HCT116 (cell line): Measurements from ENCODE around the gene MAP3K9. TPM values are rescaled to one million over a fixed set of nuclear protein-coding genes. Genes with fewer than 3 reads are reported as not detected.

ENCODE experiments used
- ATAC-seq: fragments of 200-7000 bp; cut with Tn5 transposase; 2 replicates; pipeline ENCODE4 v1.9.1; 2020; ENCODE audit warnings: mild to moderate bottlenecking, moderate library complexity
- BruUV-seq: library from RNA; stranded (reverse); fragments of 400-500 nt; replicated peaks from 2 replicates; lab custom pipeline; 2021; lab: Mats Ljungman, UMichigan
- CTCF ChIA-PET: fragments of 300-600 bp; sonication (Branson Sonifier 250); formaldehyde crosslinking; loops from one replicate; lab custom pipeline; 2021; ENCODE audit warnings: antibody characterized with exemption; lab: Charles Lee
- POLR2A ChIA-PET: fragments of 300-600, 350-600 bp; sonication (Branson Sonifier 250); formaldehyde crosslinking; loops from one replicate; lab custom pipeline; 2021; ENCODE audit warnings: antibody characterized with exemption; lab: Charles Lee
- RAD21 ChIA-PET, 2 experiments: fragments of 300-600 bp; sonication (Branson Sonifier 250); formaldehyde crosslinking; loops; one replicate each; lab custom pipeline; 2023; ENCODE audit warnings: low total read pairs in 2 of 2; ENCODE audit not compliant: uncharacterized antibody in 2 of 2, unreplicated experiment in 2 of 2, low non-redundant PET in 1 of 2; lab: Charles Lee
- DNase-seq: peaks from one replicate; pipeline ENCODE4 v3.0.0-alpha.2; 2010; ENCODE audit warnings: low read depth, low spot score
- H2AFZ ChIP-seq: fragments of 200-600 bp; shearing (Covaris generic), sonication (generic); 2 replicates; pipeline ENCODE4 v1.6.1; 2017; ENCODE audit warnings: low read depth, mixed run types, mixed read lengths, antibody characterized with exemption, low read length; ENCODE audit not compliant: poor library complexity, severe bottlenecking
- H3K27ac ChIP-seq: 2 replicates; pipeline ENCODE4 v1.5.1; 2012; ENCODE audit warnings: low read depth, low read length
- H3K27me3 ChIP-seq: fragments of 200-600 bp; sonication (generic); 2 replicates; pipeline ENCODE4 v1.6.1; 2016; ENCODE audit warnings: mixed run types, low read length, mixed read lengths; ENCODE audit not compliant: insufficient read depth
- H3K36me3 ChIP-seq, 2 experiments: fragments of 200-500 bp in 1 of 2; fragments of 200-600 bp in 1 of 2; sonication (Bioruptor generic) in 1 of 2; sonication (generic) in 1 of 2; 2 replicates each; pipeline versions ENCODE4 v1.5.1 to v1.6.1; 2014 to 2016; ENCODE audit warnings: low read length in 2 of 2, inconsistent platforms in 1 of 2, mixed read lengths in 1 of 2, mixed run types in 1 of 2; ENCODE audit not compliant: insufficient read depth in 2 of 2, control insufficient read depth in 1 of 2
- H3K4me1 ChIP-seq, 2 experiments: fragments of 200-600 bp in 1 of 2; sonication (generic) in 1 of 2; 2 replicates each; pipeline versions ENCODE4 v1.5.1 to v1.6.1; 2012 to 2017; ENCODE audit warnings: low read length in 2 of 2, inconsistent platforms in 1 of 2, mild to moderate bottlenecking in 1 of 2, mixed read lengths in 1 of 2, mixed run types in 1 of 2, moderate library complexity in 1 of 2; ENCODE audit not compliant: insufficient read depth in 2 of 2, control insufficient read depth in 1 of 2
- H3K4me2 ChIP-seq: fragments of 200-600 bp; sonication (generic); 2 replicates; pipeline ENCODE4 v1.6.1; 2017; ENCODE audit warnings: mixed run types, low read length, mixed read lengths
- H3K4me3 ChIP-seq, 2 experiments: fragments of 200-600 bp in 1 of 2; sonication (generic) in 1 of 2; replicated peaks in 1 of 2; 2 replicates each; pipeline ENCODE4 v1.5.1; 2011 to 2016; ENCODE audit warnings: low read length in 2 of 2, control low read depth in 1 of 2, low read depth in 1 of 2, mild to moderate bottlenecking in 1 of 2, mixed read lengths in 1 of 2, mixed run types in 1 of 2
- H3K79me2 ChIP-seq: fragments of 200-600 bp; sonication (generic); 2 replicates; pipeline ENCODE4 v1.6.1; 2017; ENCODE audit warnings: mild to moderate bottlenecking, mixed run types, low read length, moderate library complexity, mixed read lengths; ENCODE audit not compliant: insufficient read depth
- H3K9ac ChIP-seq: fragments of 200-600 bp; sonication (generic); 2 replicates; pipeline ENCODE4 v1.6.1; 2016; ENCODE audit warnings: low read length, mixed read lengths
- H3K9me2 ChIP-seq: fragments of 200-600 bp; sonication (generic), shearing (Covaris generic); 2 replicates; pipeline ENCODE4 v1.6.1; 2017; ENCODE audit warnings: mixed run types, mild to moderate bottlenecking, moderate library complexity; ENCODE audit not compliant: insufficient read depth
- H3K9me3 ChIP-seq, 2 experiments: fragments of 200-500 bp in 1 of 2; fragments of 200-600 bp in 1 of 2; sonication (Bioruptor generic) in 1 of 2; sonication (generic) in 1 of 2; 2 replicates each; pipeline ENCODE4 v1.6.1; 2014 to 2017; ENCODE audit warnings: low read length in 2 of 2, mixed read lengths in 2 of 2, inconsistent platforms in 1 of 2, low read depth in 1 of 2, mild to moderate bottlenecking in 1 of 2, mixed run types in 1 of 2, moderate library complexity in 1 of 2; ENCODE audit not compliant: control insufficient read depth in 1 of 2, insufficient read depth in 1 of 2
- H4K20me1 ChIP-seq: fragments of 200-600 bp; sonication (generic), shearing (Covaris generic); 2 replicates; pipeline ENCODE4 v1.6.1; 2017; ENCODE audit warnings: mixed run types, mild to moderate bottlenecking, moderate library complexity; ENCODE audit not compliant: insufficient read depth
- CBX3 ChIP-seq: IDR thresholded peaks from 2 replicates; pipeline ENCODE4 v1.6.1; 2012; ENCODE audit warnings: low read depth
- CTCF ChIP-seq, 3 experiments: fragments of 200-600 bp in 1 of 3; sonication (generic) in 1 of 3; IDR thresholded peaks in 2 of 3; conservative IDR thresholded peaks in 1 of 3; 2 replicates each; pipeline ENCODE4 v1.5.1; 2012 to 2017; ENCODE audit warnings: low read depth in 2 of 3, low read length in 2 of 3, antibody characterized with exemption in 1 of 3, borderline replicate concordance in 1 of 3, control low read depth in 1 of 3, mild to moderate bottlenecking in 1 of 3, mixed read lengths in 1 of 3, mixed run types in 1 of 3, moderate library complexity in 1 of 3; ENCODE audit not compliant: insufficient read depth in 1 of 3
- ELF1 ChIP-seq: IDR thresholded peaks from 2 replicates; pipeline ENCODE4 v1.6.1; 2012; ENCODE audit warnings: low read depth, borderline replicate concordance
- FOSL1 ChIP-seq: IDR thresholded peaks from 2 replicates; pipeline ENCODE4 v1.6.1; 2012; ENCODE audit warnings: low read depth
- JUND ChIP-seq: IDR thresholded peaks from 2 replicates; pipeline ENCODE4 v1.6.1; 2012
- POLR2A ChIP-seq: IDR thresholded peaks from 2 replicates; pipeline ENCODE4 v1.7.0; 2011; ENCODE audit warnings: borderline replicate concordance; ENCODE audit not compliant: insufficient read depth, insufficient read length; ENCODE audit errors: extremely low read depth
- REST ChIP-seq: IDR thresholded peaks from 2 replicates; pipeline ENCODE4 v1.6.1; 2012; ENCODE audit warnings: low read depth
- TCF7L2 ChIP-seq: IDR thresholded peaks from 2 replicates; pipeline ENCODE4 v1.7.0; 2011; ENCODE audit warnings: borderline replicate concordance, inconsistent platforms; ENCODE audit not compliant: insufficient read depth, insufficient read length; ENCODE audit errors: extremely low read depth
- ZBTB33 ChIP-seq: IDR thresholded peaks from 2 replicates; pipeline ENCODE4 v1.6.1; 2011; ENCODE audit warnings: mild to moderate bottlenecking, low read length, moderate library complexity; ENCODE audit not compliant: insufficient replicate concordance; ENCODE audit errors: extremely low read depth
- ZNF274 ChIP-seq: fragments of 200-500 bp; sonication (Bioruptor generic); IDR thresholded peaks from 2 replicates; pipeline ENCODE4 v1.6.1; 2014; ENCODE audit warnings: mild to moderate bottlenecking, low read depth, low read length, inconsistent platforms
- intact Hi-C: fragments of 100-400 bp; cut with micrococcal nuclease; formaldehyde crosslinking; loops from 2 replicates; pipeline ENCODE4 v1.10.0; 2022
- total RNA-seq: library from RNA; stranded (reverse); gene quantifications from one replicate; pipeline ENCODE4 v1.2.1, GENCODE V29; 2021; ENCODE audit not compliant: unreplicated experiment

Gene MAP3K9
- total RNA-seq, 1 experiment from 2014 or later: 11.7 TPM

- RAD21 ChIA-PET: no interaction called here
- CTCF ChIA-PET: no interaction called here
- no TSS peak for BruUV-seq
- Histone ChIP-seq H2AFZ (no peak overlapping the region), H3K4me3 (no peak overlapping the region), H3K79me2 (no peaks in the 10 kb centered on the region), H3K27ac (no peak overlapping the region), H4K20me1 (no peaks in the 10 kb centered on the region), H3K9me2 (no peaks in the 10 kb centered on the region), H3K4me2 (no peak overlapping the region), H3K9me3 (no peaks in the 10 kb centered on the region), H3K27me3 (no peaks in the 10 kb centered on the region), H3K4me1 (peaks cover 0 to 6% of the 10 kb centered on the region in 2 experiments; a peak in 1 of 4 replicates), H3K36me3 (peaks cover 3 to 10% of the 10 kb centered on the region in 2 experiments; a peak in 2 of 4 replicates), H3K9ac (no peak overlapping the region)
- DNase-seq: no peak
- POLR2A ChIA-PET: no interaction called here
- TF ChIP-seq TCF7L2 (no peak), CBX3 (no peak), ELF1 (no peak), CTCF (IDR thresholded peaks at IDR 0.05 in 2 of 3, conservative IDR thresholded peaks at IDR 0.05 in 1 of 3; ENCODE audit: borderline replicate concordance in 1 of 3, insufficient read depth in 1 of 3, low read depth in 2 of 3, low read length in 2 of 3) (no peak), FOSL1 (no peak), ZNF274 (no peak), JUND (no peak), ZBTB33 (no peak), REST (no peak), POLR2A (no peak)
- intact Hi-C loops: no loop called here
- no peak for ATAC-seq
Measured at GRCh38 chr14:70730393-70730792, 78.9 kb downstream of the MAP3K9 start.
